22Rv1 (cell line): ENCODE results near the gene SMAD3.
"Not testable (repeated sequence)": the region's sequence is repeated elsewhere in the genome, so short reads cannot be mapped to it uniquely, and the experiment has no call there.

Source experiments
- CTCF ChIP-seq: fragments of 450-650 bp; IDR thresholded peaks from 2 replicates; pipeline ENCODE4 v1.5.1; 2017; ENCODE audit warnings: mild to moderate bottlenecking
- ZFX ChIP-seq: fragments of 450-650 bp; IDR thresholded peaks from 2 replicates; pipeline ENCODE4 v1.6.1; 2017; ENCODE audit warnings: antibody characterized with exemption, borderline replicate concordance

- not testable (repeated sequence) for TF ChIP-seq CTCF, ZFX
These were observed 37.0 kb upstream of the SMAD3 start for GRCh38 chr15:67028440-67028839.
